GM04504 (cell line): ENCODE results near the gene OLFM4.

Experiments used
- DNase-seq: peaks from one replicate; pipeline ENCODE4 v3.0.0-alpha.2; 2012; ENCODE audit warnings: low read depth

OLFM4 gene

DNA sequence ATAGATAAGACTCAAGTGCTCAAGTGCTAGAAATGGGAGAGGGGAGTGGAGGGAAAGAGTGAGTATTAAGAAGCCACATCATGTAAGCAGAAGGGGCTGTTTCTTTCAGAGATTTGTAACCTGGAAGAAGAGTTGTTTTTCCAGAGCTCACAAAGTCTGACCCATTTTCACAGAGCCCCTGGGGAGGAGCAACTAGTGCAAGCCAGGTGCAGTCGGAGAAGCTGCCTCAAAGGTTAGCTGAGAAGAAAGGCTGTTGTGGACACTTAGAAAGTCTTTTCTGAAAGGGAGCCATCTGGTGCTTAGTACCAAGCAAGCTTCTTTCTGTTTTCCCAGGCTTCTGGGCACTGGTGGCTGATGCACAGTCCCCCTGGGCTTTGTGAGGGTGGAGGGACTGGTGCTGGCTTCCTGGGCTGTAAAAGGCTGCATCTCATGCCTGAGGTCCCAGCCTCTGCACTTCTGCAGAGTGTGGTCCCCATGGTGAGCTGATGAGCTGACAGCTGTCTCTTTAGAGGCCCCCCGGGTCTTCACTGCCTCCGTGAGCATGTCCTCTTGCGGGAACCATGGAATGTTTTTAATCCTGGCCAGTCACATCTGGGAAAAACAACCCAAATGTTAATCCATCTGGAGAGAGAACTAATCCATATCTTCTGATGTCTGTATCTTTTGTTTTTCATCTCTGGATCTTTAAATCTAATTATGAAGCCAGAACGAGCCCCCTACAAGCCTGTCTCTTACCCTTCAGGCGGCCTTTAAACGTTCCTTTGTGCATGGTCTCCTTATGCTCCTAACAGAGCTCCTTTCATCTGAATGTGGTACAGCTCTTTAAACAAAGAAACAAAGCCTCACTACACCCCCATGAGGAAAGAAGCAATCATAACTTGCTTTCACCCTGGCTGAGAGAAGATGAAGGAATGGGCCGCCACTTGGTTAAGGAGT lies 40.2 kb downstream of the OLFM4 start:
- DNase-seq: no peak

DNA sequence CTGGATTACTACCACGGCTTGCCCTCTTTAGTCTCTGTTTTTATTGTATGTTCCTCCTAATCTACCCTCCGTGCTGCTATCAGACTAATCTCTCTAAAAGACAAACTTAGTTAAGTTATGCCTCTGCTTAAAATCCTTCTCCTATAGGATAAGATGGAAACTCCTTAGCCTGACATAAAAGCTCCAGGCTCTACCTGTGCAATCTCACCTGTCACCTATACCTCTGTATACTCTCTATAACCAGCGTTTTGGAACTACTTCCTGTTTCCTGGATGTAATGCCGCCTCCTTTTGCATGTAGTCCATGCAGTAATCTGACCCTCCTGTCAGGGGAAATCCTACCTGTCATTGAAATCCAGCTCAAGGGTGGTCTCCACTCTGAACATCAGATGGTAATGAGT lies 41.2 kb downstream of the OLFM4 start:
- no peak for DNase-seq

GRCh38 chr13:53073711-53074110 lies 45.1 kb downstream of the OLFM4 start:
- no peak for DNase-seq

DNA sequence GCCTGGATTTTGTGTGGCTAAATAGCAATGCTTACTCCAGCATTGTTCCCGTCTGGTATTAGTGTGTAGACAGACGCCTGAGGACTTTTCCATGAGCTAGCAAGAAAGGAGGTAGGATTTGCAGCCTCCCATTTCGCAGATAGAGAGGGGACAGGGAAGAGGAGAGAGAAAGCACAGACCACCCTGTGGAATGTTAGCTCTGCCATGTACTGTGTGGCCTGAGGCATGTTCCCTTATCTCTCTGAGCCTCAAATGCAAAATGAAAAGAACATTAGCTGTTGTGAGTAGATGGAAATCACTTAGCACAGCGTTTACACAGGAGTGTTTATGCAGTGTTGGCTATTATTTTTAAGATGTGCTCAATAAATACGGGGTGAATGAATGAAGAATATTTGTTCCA lies 45.5 kb downstream of the OLFM4 start:
- no peak for DNase-seq

- DNase-seq: no peak
Measured at GRCh38 chr13:53075356-53076041, 46.9 kb downstream of the OLFM4 start.

- no peak for DNase-seq
Measured at GRCh38 chr13:53079691-53080090, 51.1 kb downstream of the OLFM4 start.

- DNase-seq: no peak
Measured at GRCh38 chr13:53088871-53089270, 60.3 kb downstream of the OLFM4 start.

GRCh38 chr13:53089951-53090350 lies 61.3 kb downstream of the OLFM4 start:
- DNase-seq: no peak

- no peak for DNase-seq
Measured at GRCh38 chr13:53090461-53090860, 61.8 kb downstream of the OLFM4 start.

DNA sequence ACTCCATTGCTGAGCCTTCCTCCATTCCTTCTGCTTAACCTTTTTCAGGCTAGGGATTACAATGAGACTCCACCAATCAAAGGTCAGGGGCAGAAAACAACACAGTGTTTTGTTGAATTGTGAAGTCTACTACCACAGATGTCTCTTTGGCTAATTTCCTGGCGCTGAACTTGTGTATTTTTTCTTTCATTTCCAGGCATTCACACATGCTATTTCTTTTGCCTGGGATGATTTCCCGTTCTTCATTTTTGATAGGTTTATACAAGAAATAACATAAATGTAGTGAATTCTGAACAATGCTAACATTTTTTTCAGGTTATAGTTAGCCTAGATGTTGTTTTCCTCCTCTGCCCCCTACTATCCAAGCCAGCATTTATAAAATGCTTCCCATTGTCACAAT lies 64.3 kb downstream of the OLFM4 start:
- DNase-seq: no peak

GRCh38 chr13:53098455-53098854 lies 69.8 kb downstream of the OLFM4 start:
- DNase-seq: no peak

GRCh38 chr13:53100394-53101063 lies 71.9 kb downstream of the OLFM4 start:
- no peak for DNase-seq
